ENCODE data around the gene UNC13D.
A peak's percentile ranks its signal among the peaks of the same experiment; 100 is the strongest.

Gene UNC13D

DNA sequence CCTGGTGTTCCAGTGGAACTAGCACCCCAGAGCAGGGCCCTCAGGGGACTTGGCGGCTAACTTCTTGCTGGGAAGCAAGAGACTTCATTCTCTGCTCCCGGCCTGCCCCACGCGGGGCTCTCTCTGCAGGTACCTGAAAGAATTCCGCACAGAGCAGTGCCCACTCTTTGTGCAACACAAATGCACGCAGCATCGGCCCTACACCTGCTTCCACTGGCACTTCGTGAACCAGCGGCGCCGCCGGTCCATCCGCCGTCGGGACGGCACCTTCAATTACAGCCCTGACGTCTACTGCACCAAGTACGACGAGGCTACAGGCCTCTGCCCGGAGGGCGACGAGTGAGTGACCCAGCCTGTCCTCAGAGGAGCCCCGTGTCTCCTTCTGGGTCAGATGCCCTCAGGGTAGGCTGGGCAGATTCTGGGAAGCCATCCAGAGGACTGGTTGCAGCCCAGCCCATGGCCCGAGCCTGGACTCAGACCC is 34.5 kb downstream of the UNC13D start:
- TF ChIP-seq OSR1 (CRISPR knock-in tag; IDR thresholded peaks at IDR 0.05) = no peak
- no peak for TF ChIP-seq TCF4 (CRISPR knock-in tag; IDR thresholded peaks at IDR 0.05; ENCODE audit: borderline replicate concordance)
- no peak for TF ChIP-seq ESRRG (CRISPR knock-in tag; IDR thresholded peaks at IDR 0.05)
- TF ChIP-seq, protein P1, sequence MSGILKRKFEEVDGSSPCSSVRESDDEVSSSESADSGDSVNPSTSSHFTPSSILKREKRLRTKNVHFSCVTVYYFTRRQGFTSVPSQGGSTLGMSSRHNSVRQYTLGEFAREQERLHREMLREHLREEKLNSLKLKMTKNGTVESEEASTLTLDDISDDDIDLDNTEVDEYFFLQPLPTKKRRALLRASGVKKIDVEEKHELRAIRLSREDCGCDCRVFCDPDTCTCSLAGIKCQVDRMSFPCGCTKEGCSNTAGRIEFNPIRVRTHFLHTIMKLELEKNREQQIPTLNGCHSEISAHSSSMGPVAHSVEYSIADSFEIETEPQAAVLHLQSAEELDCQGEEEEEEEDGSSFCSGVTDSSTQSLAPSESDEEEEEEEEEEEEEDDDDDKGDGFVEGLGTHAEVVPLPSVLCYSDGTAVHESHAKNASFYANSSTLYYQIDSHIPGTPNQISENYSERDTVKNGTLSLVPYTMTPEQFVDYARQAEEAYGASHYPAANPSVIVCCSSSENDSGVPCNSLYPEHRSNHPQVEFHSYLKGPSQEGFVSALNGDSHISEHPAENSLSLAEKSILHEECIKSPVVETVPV (CRISPR knock-in tag; IDR thresholded peaks at IDR 0.05) = no peak
- TF ChIP-seq ISL1 (CRISPR knock-in tag; IDR thresholded peaks at IDR 0.05) = no peak
- no peak for TF ChIP-seq ZNF8 (CRISPR knock-in tag; IDR thresholded peaks at IDR 0.05)
- TF ChIP-seq ARNTL (CRISPR knock-in tag; IDR thresholded peaks at IDR 0.05; ENCODE audit: borderline replicate concordance, low read depth) = no peak
- no peak for TF ChIP-seq SNAI2 (CRISPR knock-in tag; IDR thresholded peaks at IDR 0.05)
- TF ChIP-seq RARB (CRISPR knock-in tag; IDR thresholded peaks at IDR 0.05) = no peak
- TF ChIP-seq PPARA (CRISPR knock-in tag; IDR thresholded peaks at IDR 0.05; ENCODE audit: borderline replicate concordance) = no peak

DNA sequence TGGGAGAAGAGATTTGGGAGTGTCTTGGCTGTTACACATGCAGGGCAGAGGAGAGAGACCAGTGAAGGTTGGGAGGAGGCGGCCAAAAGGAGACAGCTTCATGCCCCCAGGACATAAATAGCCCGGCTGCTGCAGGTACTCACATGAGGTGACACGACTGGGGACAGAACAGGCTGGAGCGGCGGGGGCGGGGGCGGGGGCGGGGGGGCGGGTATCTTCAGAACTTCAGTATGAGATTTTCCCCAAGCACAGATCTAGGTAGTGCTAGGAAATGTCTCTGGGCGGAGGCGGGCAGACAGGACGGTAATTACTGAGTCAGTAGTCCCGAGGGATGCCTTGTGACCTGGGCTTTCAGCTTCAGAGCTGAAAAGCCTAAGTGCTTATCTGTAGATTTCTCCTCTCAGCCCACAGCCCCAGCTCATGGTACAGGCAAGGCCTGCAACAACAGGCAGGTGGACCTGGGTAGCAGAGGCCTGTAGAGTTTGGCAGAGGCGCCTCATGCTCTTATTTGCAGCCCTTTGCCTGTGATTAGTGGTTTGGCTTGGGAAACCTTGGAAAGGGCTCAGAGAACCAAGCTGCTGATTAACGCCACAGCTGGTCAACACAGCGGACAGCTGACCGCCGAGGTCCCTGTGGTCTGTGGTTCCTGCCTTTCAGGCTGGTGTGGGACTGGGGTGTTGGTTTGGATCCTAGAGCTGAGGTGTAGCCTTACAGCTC is 35.1 kb downstream of the UNC13D start:
- TF ChIP-seq ZC3H10 (CRISPR knock-in tag; IDR thresholded peaks at IDR 0.05) (no peak), ISL1 (CRISPR knock-in tag; IDR thresholded peaks at IDR 0.05) (0 out of 2 replicates have a peak, but pooled peaks have one; percentile 37)
- ATAC-seq = peak; percentile 19; the same call in 2 of the 3 replicates

More for the DNA sequence above, 34.5 kb downstream of the UNC13D start:
- ATAC-seq = no peak

DNA sequence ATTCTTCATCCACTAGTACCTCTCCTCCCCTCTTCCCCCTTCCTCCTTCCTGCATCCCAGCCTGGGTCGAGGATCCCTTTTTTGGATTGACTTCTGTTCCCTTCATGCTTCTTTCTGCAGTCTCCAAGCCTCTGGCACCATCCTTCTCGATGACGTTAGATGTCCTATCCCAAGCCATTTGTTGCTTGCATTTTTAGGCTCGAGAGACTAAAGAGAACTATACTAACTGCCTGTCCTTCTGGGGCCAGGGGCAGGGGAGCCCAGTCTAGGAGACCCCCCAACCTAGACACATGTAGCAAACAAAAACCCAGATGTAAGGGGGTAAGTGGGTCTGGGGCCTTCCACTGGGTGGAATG is 35.7 kb downstream of the UNC13D start:
- no peak for ATAC-seq

DNA sequence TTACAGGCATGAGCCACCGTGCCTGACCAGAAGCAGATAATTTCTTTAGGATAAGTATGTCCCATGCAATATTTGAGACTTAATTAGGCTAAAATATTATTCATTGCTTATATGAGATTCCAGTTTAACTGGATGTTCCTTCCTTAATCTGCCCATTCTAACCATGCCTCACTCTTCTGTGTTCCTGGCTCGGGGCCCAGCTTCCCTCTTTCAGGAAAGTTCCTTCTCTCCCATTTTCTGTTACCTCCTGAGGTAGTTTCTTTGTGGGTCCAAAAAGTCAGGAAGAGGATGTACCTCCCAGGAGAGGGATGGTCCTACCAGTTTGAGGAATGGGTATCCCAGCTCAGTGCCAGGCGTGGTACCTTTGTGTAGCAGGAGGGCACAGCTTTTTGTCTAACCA is 36.3 kb downstream of the UNC13D start:
- TF ChIP-seq SNAI2 (CRISPR knock-in tag; IDR thresholded peaks at IDR 0.05) = no peak
- TF ChIP-seq ZC3H10 (CRISPR knock-in tag; IDR thresholded peaks at IDR 0.05) = no peak
- no peak for TF ChIP-seq CSDC2 (CRISPR knock-in tag; IDR thresholded peaks at IDR 0.05)
- no peak for TF ChIP-seq ZFP3 (CRISPR knock-in tag; IDR thresholded peaks at IDR 0.05)
- TF ChIP-seq ESRRG (CRISPR knock-in tag; IDR thresholded peaks at IDR 0.05) = no peak
- TF ChIP-seq, protein P2, sequence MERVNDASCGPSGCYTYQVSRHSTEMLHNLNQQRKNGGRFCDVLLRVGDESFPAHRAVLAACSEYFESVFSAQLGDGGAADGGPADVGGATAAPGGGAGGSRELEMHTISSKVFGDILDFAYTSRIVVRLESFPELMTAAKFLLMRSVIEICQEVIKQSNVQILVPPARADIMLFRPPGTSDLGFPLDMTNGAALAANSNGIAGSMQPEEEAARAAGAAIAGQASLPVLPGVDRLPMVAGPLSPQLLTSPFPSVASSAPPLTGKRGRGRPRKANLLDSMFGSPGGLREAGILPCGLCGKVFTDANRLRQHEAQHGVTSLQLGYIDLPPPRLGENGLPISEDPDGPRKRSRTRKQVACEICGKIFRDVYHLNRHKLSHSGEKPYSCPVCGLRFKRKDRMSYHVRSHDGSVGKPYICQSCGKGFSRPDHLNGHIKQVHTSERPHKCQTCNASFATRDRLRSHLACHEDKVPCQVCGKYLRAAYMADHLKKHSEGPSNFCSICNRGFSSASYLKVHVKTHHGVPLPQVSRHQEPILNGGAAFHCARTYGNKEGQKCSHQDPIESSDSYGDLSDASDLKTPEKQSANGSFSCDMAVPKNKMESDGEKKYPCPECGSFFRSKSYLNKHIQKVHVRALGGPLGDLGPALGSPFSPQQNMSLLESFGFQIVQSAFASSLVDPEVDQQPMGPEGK (CRISPR knock-in tag; IDR thresholded peaks at IDR 0.05; ENCODE audit: borderline replicate concordance) = no peak
- no peak for TF ChIP-seq PPARA (CRISPR knock-in tag; IDR thresholded peaks at IDR 0.05; ENCODE audit: borderline replicate concordance)
- no peak for TF ChIP-seq ISL1 (CRISPR knock-in tag; IDR thresholded peaks at IDR 0.05)
- ATAC-seq = no peak

More for the DNA sequence above, 35.7 kb downstream of the UNC13D start:
- no peak for TF ChIP-seq GLIS3 (CRISPR knock-in tag; IDR thresholded peaks at IDR 0.05)
- no peak for TF ChIP-seq PPARA (CRISPR knock-in tag; IDR thresholded peaks at IDR 0.05; ENCODE audit: borderline replicate concordance)
- TF ChIP-seq BACH2 (CRISPR knock-in tag; IDR thresholded peaks at IDR 0.05; ENCODE audit: borderline replicate concordance) = no peak
- TF ChIP-seq, protein P3, sequence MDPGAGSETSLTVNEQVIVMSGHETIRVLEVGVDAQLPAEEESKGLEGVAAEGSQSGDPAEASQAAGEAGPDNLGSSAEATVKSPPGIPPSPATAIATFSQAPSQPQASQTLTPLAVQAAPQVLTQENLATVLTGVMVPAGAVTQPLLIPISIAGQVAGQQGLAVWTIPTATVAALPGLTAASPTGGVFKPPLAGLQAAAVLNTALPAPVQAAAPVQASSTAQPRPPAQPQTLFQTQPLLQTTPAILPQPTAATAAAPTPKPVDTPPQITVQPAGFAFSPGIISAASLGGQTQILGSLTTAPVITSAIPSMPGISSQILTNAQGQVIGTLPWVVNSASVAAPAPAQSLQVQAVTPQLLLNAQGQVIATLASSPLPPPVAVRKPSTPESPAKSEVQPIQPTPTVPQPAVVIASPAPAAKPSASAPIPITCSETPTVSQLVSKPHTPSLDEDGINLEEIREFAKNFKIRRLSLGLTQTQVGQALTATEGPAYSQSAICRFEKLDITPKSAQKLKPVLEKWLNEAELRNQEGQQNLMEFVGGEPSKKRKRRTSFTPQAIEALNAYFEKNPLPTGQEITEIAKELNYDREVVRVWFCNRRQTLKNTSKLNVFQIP (CRISPR knock-in tag; IDR thresholded peaks at IDR 0.05; ENCODE audit: borderline replicate concordance, low read depth) = no peak
- TF ChIP-seq ISL1 (CRISPR knock-in tag; IDR thresholded peaks at IDR 0.05) = no peak
- TF ChIP-seq CSDC2 (CRISPR knock-in tag; IDR thresholded peaks at IDR 0.05) = no peak
- TF ChIP-seq ARNTL (CRISPR knock-in tag; IDR thresholded peaks at IDR 0.05; ENCODE audit: borderline replicate concordance, low read depth) = no peak
- TF ChIP-seq ESRRG (CRISPR knock-in tag; IDR thresholded peaks at IDR 0.05) = no peak
- TF ChIP-seq TOX (CRISPR knock-in tag; IDR thresholded peaks at IDR 0.05; ENCODE audit: borderline replicate concordance) = no peak
- TF ChIP-seq ZC3H10 (CRISPR knock-in tag; IDR thresholded peaks at IDR 0.05) = no peak
- no peak for TF ChIP-seq ZFP3 (CRISPR knock-in tag; IDR thresholded peaks at IDR 0.05)
- TF ChIP-seq, protein P2 (CRISPR knock-in tag; IDR thresholded peaks at IDR 0.05; ENCODE audit: borderline replicate concordance) = no peak
- no peak for TF ChIP-seq RARB (CRISPR knock-in tag; IDR thresholded peaks at IDR 0.05)
- TF ChIP-seq TCF4 (CRISPR knock-in tag; IDR thresholded peaks at IDR 0.05; ENCODE audit: borderline replicate concordance) = no peak
- TF ChIP-seq, protein P1 (CRISPR knock-in tag; IDR thresholded peaks at IDR 0.05) = no peak
- TF ChIP-seq ZFP30 (CRISPR knock-in tag; IDR thresholded peaks at IDR 0.05) = no peak
- TF ChIP-seq ZNF565 (CRISPR knock-in tag; conservative IDR thresholded peaks at IDR 0.05; ENCODE audit: low read depth) = no peak
- no peak for TF ChIP-seq OSR1 (CRISPR knock-in tag; IDR thresholded peaks at IDR 0.05)

Data from SK-N-SH treated with all-trans-retinoic acid at 6 μM for 48 hours (cell line).